ENCODE results near the gene ACER2.

Gene ACER2

DNA sequence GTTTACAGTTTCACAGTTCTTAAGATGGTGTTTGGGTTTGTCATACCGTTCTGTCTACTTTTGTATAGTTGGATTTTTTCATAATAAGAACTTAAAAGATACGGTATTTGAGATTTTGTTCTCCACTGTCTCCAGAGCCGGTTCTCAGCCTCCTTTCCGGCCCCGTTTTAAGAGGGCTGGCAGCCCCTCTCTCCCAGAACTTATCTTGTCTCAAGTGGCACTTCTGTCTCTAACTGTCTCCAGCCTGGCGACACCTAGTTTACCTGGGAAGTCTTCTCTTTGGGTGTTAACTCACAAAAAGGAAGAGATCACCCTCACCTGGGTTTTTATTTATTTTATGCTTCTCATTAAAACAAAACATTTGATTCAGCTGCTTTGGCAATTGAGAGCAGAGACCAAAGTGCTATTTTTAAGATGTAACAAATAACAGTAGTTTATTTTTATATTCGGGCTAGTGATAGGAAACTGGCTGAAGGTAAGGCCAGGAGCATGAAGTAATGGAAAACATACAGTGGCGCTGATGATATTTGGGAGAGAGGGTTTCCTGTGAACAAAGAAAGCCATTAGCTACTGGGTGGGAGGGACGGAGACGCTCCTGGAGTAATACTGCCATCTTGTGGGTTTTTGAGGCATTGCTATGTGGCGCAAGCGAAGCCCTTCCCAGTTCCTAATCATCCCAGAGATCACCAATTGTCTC, 48.3 kb downstream of the ACER2 start:
- DNase-seq = peak; percentile 10 to 76

DNA sequence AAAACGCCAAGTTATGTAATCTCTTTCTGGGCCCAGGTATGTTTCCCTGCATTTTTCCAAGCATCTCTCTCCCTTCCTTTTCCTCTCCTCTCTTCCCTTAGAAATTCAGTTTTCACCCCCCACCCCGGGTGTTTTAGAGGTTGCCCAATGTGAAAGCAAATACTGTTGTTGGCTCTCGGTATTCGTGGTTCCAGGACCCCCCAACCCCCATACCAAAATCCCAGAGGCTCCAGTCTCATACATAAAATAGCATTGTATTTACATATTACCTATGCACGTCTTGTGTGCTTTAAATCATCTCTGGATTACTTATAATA, 48.8 kb downstream of the ACER2 start:
- DNase-seq = no peak

DNA sequence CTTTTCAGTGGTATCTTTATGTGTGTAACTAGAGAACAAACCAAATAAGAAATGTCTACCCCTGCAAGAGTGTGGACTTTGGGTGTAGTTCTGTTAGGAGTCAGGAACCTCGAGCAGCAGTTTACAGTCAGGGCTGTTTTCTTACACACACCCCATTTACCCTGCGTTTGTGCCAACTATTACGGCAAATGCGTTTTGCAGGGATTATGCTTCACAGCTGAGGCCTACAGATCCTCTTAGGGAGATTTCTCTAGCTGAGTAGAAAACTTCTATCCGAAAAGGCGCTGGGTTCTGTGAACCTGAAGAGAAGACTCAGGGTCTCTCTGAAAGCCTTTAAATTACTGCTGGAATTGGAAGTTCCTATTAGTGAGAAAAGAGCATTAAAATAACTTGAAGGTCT, 51.4 kb downstream of the ACER2 start:
- DNase-seq = no peak

DNA sequence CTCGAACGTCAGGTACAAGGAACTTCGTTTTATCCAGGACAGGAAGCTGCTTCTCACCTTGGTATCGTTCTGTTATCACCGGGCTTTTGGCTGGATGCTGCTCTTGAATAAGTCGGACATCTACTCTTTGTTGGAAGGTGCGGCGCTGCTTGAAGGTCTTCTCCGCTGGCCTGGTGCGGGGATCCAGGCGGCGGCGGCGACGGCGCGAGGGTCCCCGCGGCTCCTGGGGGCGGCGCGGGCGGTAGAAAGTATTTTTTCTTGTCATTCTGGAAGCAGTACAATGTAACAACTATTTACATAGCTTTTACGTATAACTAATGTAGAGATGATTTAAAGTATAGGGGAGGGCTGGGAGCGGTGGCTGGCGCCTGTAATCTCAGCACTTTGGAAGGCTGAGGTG, 52.3 kb downstream of the ACER2 start:
- DNase-seq = no peak

DNA sequence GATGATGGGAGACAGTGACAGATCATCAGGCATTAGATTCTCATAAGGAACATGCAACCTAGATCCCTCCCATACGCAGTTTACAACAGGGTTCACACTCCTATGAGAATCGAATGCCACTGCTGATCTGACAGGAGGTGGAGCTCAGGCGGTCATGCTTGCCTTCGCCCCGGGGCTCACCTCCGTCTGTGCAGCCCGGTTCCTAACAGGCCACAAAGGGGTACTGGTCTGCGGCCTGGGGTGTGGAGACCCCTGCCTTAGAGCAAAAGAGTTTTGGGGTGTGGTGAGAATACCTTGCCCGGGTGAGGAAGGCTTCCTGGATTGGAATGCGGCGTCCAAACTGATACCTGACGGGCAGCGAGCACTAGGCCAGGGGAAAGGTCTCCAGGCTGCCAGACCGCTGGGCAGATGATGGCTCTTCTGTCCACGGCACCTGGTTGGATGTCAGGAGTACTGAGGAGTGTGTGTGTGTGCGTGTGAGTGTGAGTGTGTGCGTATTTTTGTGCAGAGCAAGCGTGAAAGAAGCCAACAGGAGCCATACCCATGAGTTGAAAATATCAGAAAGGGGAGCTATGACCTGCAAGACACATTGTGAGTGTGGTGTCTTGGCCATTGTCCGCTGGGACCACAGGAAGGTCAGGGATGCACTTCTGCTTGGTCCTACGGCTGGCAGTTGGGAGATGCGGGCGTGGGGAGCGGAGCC, 55.4 kb downstream of the ACER2 start:
- DNase-seq = no peak

DNA sequence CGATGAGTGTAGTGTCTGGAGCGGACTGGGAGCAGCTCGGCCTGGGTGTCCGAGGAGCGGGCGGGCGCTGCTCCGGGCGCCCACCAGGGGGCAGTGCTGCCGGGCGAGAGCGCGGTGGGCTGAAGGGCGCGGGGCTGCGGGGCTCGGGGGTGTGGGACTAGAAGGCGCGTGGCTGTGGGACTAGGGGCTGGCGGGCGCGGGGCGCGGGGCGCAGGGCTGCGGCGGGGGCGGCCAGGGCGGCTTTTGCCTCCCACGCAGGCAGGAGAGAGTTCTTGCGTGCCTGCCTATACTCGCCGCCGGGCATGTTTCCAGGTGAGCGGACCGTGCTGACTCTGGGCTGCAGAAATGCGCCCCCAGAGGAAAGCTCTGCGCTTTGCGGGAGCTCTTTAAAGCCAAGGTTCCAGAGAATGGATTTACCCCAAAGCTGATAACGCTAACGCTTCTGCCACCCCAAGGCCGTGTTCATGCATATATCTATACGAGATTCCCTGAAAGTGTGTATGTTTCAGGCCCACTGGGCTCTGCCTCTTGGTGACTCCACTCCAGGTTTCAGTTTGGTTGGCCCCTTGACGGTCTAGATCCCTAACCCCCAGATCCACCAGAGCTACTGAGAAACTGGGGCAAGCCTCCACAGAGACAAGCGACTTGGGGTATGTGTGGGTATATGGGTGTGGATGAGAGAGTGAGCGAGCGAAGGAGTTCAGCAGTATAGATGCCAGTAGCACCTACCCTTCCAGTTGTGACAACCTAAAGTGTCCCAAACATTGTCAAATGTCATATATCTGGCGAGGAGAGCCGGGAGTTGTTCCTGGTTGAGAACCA, 56.2 kb downstream of the ACER2 start:
- peak; percentile 46 to 80 for DNase-seq

DNA sequence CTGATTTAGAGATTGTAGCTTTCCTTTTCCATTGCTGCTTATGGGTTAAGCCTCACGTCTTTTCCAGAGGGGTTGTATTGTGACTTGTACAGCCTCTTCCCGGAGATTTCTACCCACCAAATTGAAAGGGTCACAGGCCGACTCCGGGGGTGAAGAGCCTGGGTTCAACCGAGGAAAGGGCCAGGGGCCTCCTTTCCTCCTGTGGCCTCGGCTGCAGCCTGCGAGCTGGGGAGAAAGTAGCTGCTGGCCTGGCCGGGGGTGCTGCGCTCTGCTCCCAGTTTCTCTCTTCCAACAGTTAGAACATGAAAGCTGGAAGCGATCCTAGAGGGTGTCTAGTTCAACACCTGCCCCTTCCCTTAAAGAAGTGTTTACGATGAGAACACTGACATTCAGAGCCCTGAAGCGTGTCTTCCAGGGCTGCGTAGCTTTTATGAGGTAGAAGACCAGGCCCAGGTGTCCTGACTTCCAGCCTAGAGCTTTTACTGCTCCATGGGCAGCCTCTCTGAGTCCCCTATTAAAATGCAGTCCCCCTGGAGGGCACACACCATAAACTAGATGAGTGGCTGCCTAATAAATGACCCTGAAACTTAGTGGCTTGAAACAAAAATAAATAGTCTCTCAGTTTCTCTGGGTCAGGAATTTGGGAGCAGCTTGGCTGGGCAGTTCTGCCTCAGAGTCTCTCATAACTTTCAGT, 56.9 kb downstream of the ACER2 start:
- DNase-seq = no peak

DNA sequence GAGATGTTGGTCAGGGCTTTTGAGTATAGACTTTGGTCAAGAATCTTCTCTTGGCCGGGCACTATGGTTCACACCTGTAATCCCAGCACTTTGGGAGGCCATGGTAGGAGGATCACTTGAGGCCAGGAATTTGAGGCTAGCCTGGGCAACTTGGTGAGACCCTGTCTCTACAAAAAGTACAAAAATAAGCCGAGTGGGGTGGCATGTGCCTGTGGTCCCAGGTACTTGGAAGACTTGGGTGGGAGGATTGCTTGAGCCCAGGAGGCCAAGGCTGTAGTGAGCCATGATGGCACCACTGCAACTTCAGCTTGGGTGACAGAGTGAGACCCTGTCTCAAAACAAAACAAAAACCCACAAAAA, 57.5 kb downstream of the ACER2 start:
- DNase-seq = no peak

DNA sequence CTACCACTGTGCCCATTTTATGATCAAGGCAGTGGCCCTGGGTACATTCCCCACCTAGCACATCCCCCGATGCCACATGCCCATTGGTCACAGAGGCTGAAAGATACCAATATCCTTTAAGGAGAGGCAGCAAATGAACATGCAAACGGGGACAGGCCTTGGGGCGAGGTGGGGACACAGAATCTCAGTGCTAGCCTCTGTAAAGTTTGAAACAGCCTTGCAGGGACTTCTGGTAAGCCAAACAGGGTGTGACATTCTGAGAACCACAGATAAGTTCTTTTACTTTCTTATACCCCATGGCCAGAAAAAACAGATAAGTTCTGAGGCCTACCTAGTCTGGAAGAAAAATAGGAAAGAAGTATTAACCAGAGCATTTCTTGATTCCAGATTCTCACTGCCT, 60.5 kb downstream of the ACER2 start:
- DNase-seq = no peak

DNA sequence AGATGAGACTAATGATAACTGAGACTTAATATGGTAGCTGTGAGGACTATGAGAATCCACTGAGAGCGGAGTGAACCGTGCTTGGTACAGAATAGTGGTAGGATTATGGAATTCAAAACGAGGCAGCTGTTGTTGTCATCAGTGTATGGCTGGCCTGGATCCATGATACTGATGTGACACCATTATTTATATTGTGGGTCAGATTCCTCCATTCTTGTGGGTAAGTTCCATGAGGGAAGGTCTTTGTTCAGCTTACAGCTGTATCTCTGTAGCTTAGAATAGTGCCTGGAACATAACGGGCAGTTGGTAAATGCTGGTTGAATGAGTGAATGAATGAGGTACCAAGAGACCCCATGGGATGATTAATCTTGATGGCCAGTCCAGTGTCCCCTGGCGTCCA, 61.8 kb downstream of the ACER2 start:
- no peak for DNase-seq

DNA sequence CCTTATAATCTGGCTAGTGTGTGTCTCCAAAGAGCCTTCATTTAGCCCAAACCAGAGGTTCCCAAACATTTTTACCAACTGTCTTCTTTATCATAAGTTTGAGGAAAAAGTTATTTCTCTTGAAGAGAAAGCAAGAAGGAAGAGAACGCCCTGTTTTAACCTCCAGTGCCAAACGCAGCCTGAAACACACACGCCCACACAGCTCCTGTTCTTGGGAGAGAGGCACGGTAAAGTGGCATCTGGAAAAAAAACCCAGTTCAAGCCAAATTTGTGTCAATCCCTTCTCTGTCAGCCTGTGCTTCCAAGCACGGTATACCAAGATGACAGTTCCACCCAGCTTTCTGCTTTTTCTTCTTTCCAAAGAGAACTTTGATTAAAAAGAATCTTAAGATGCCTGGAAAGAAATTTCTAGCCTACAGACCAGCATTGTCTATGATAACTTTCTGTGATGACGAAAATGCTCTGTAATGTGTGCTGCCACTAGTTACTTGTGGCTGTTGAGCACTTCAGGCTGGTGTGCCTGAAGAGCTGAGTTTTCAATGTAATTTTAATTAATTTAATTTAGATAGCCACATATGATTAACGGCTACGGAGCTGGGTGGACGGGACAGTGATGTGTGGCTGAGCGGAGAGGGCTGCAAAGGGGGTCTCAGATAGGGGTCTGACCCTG, 62.3 kb downstream of the ACER2 start:
- DNase-seq = no peak

DNA sequence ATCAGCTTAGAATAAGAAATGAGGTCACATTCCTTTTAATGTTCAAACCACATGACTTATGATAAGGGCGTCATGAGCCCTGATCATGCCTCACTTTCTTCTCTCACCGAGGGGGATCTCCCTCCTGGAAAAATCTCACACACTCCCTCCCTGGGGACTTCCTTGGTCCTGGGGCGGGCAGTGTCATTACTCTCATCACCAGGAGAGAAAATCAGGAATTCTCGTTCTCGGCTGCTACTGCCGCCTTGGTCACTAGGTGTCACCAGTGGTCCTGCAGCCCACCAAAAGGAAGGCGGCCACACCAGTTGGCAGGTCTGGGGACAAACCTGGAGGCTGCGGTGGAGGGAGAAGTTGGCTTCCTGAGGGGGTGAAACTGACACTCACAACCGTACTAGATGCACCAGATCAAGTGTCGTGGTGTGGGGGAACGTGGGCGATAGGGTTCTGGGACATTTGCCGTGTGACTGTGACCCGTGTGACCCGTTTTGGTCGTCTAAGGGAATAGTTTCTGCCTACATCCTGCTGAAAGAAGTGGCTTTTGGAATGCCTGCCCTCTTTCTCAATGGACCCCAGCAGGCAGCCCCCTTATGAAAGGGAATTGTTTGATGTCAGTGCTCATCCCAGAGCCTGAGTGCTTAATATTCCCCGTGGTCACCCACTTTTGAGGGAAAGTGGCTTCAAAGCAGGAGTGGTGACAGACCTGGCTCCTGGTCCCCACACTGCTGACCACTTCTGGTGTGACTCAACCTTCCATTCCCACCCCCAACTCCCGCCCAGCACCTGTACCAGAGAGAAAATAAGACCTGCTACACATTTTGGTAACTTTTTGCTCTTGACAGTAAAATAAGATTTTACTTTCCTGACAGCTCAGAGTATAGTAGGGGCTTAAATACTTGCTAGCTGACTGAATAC, 63.2 kb downstream of the ACER2 start:
- DNase-seq = peak; percentile 26 to 71

DNA sequence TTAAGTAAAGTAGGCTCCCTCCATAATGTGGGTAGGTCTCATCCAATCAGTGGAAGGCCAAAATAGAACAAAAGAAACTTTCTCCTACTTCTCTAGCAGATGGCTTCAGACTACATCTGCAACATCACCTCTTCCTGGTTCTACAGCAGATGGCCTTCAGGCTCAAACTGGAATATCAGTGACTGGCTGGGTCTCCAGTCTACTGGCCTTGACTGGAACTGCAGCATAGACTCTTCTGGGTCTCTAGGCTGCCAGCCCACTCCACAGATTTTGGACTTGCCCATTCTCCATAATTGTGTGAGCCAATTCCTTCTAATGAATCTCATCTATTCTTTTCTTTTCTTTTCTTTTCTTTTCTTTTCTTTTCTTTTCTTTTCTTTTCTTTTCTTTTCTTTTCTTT, 64.8 kb downstream of the ACER2 start:
- DNase-seq = no peak

DNA sequence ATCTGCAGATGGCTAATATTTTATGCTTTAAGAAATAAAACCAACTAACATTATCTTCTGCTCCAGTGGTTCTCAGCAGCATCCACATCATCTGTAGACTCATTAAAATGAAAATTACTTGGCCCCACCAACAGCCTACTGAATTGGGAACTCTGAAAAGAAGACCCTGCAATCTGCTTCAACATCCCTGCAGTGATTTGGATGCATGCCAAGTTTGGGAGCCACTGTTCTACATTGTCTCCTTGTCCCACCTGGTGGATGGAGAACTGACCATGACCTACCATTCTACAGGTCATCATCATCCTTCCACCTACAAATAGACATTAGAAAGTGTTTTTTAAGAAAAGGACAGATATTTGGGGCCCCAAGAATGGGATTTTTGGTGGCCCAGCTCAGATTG, 71.1 kb downstream of the ACER2 start:
- DNase-seq = no peak

DNA sequence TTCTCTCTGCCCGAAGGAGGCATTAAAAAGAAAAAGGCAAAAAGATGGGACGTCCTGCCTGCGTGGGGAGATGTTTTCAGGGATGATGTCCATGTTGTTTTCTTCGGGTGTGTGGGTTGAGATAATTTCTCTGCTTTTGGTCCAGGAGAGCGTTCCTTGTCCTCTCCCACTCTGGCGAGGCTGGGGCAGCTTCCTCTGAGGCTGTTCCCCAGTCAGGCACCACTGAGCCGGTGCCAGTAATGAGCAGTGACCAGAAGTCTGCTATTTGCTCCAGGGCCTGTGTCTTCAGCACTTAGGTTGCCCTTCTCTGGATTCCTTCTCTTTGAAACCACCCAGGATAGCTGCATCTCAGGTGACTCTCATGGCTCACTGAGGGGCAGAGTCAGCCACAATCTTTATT, 71.5 kb downstream of the ACER2 start:
- DNase-seq = no peak

DNA sequence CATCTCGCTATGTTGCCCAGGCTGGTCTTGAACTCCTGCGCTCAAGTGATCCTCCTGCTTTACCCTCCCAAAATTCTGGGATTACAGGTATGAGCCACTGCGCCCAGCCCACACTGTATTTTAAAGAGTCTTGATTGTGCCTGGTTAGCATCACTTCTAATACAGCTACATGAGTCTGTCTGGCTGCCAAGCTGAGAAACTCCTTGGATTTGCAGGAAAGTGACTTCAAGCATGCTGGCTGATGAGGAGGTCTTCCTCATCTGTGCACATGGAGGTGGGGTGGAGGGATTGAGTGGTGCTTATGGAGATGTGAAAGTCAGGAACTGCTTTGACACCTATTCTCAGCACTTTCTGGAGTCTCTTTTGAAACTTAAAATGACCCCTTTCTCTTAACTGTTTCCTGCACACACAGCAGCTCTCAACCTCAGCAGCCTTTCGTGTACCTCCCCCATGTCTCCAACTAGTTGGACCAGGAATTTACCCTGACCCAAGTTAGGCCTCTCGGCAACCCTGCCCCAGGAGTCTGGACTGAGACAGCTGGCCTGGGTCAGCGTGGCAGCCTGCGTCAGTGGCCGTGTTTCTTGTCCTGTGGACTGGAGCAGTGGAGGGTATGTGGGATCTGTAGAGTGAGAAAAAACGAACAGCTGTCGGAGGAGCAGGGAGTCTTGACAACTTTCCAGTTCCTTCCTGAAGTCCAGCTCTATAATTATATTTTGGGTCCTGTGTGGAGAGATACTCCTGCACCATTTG, 72.5 kb downstream of the ACER2 start:
- DNase-seq = no peak

DNA sequence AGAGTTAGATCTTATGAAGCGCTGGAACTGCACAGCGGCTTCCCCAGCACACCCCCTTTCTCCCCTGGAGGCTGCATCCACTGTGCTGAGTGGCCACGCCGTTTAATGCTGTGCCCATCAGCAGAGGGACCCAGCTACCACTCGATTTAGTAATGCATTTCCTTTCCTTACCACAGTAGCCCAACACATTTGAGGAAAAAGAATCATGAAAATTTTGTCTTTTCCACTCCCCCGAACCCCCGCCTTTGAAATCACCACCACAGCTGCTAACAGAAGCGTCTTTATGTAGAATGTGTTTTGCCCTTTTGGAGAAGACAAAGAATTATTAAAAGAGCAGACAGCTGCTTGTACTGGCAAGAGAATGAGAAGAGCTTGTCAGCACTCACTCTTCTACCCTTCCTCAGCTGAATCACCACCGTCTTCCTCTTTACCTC, 73.2 kb downstream of the ACER2 start:
- no peak for DNase-seq

DNA sequence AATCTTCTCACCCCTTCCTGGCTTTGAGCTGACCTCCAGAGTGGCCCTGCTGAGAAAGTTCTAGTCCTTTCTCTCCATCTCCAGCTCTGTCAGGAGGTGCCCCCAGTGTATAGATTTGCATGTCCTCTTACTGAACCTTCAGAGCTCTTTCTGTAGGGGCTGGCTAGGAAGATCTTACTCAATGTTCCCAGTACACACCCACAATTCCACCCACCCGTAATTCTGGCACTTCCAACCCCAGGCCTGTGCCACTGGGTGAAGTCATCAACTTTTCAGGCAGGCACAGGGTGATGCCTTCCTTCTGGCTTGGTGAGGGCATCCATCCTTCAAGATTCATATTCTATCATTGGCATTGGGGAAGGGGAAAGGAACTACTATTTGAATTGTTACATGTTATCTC, 75.9 kb downstream of the ACER2 start:
- no peak for DNase-seq

DNA sequence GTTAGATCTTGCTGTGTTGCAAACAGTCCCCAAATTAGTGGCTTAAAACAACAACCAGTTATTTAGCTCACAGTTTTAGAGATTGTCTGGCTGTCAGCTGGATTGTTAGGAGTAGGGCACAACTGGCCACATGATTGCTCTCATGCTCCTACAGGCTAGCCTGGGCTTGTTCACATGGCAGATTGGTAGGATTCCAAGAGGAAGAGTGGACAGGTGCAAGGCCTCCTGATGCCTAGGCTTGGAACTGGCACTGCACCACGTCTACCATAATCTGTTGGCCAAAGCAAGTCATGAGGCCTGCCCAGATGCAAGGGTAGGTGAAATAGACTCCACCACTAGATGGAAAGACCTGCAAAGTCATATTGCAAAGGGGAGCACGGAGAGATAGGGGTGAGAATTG, 76.4 kb downstream of the ACER2 start:
- DNase-seq = no peak

DNA sequence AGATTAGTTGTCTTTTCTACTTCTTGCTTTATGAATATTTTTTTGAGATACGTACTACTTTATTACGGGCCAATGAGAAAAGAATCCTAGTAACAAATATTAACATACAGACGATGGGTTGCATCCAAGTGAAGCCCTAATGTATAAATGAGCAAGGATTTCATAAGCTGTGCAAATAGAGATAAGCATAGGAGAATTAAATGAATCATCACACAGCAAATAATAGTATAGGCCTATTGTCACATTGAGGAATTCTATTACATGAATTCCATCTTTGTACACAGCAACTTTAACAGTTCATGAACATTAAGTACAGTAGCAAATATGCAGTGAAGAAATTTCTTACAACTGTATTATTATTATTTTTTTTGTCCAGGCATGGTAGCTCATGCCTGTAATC, 78.0 kb downstream of the ACER2 start:
- DNase-seq = no peak

DNA sequence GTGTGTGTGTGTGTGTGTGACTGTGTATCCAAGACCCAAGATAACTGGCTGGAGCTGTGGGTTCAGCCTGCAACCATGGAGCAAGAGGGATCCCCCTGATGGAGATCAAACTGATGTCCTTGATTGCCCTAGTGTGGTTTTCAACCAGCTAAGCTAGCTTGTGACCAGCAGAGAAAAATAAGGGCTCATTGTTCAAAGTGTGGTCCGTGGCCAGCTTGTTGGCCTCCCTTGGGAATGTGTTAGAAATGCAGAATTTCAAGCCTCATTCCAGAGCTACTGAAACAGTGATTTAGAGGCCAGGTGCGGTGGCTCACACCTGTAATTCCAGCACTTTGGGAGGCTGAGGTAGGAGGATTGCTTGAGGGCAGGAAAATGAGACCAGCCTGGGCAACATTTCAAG, 79.9 kb downstream of the ACER2 start:
- no peak for DNase-seq

All from NCI-H526 (cell line).